Loucy (cell line): ENCODE data around the gene MPP4.

Experiments
- CTCF ChIP-seq: fragments of 200-600 bp; sonication (generic); conservative IDR thresholded peaks from 2 replicates; pipeline ENCODE4 v1.5.1; 2014; ENCODE audit warnings: mild to moderate bottlenecking, antibody characterized with exemption, low read length
- EZH2phosphoT487 ChIP-seq: fragments of 200-600 bp; IDR thresholded peaks from 2 replicates; pipeline ENCODE4 v1.6.1; 2018; ENCODE audit warnings: antibody characterized with exemption, mild to moderate bottlenecking, moderate library complexity, borderline replicate concordance

- TF ChIP-seq CTCF (no peak), EZH2phosphoT487 (no peak)
Observed at GRCh38 chr2:201630577-201630976, 67.9 kb downstream of the MPP4 start.
